Uterus (tissue), 4 donors: Measurements from ENCODE around the gene LRPPRC. TPM values are rescaled to one million over a fixed set of nuclear protein-coding genes. Genes with fewer than 3 reads are reported as not detected.

ENCODE experiments used
- DNase-seq, 2 donors: peaks; one replicate each; pipeline ENCODE4 v3.0.0-alpha.2; 2019 to 2020
- H3K27ac ChIP-seq, 2 donors: fragments of 200-600 bp; sonication (generic); 1 replicate in 1 of 2; 2 replicates in 1 of 2; pipeline ENCODE4 v1.5.1; 2016 to 2018
- H3K27me3 ChIP-seq, 2 donors: fragments of 200-600 bp; sonication (generic); one replicate each; pipeline ENCODE4 v1.5.1; 2018 to 2019; ENCODE audit warnings: control low read depth in 1 of 2
- H3K36me3 ChIP-seq, 2 donors: fragments of 200-600 bp; sonication (generic); one replicate each; pipeline ENCODE4 v1.5.1; 2019; ENCODE audit warnings: control low read depth in 1 of 2
- H3K4me1 ChIP-seq, 2 donors: fragments of 200-600 bp; sonication (generic); one replicate each; pipeline ENCODE4 v1.5.1; 2018 to 2019; ENCODE audit warnings: control low read depth in 1 of 2
- H3K4me3 ChIP-seq, 2 donors: fragments of 200-600 bp; sonication (generic); 1 replicate in 1 of 2; 2 replicates in 1 of 2; pipeline ENCODE4 v1.5.1; 2018 to 2019; ENCODE audit warnings: mild to moderate bottlenecking in 1 of 2
- H3K9me3 ChIP-seq, 2 donors: fragments of 200-600 bp; sonication (generic); one replicate each; pipeline ENCODE4 v1.5.1; 2019; ENCODE audit warnings: control low read depth in 1 of 2
- CTCF ChIP-seq, 4 experiments: fragments of 200-600 bp in 2 of 4; fragments of 450-650 bp in 2 of 4; sonication (generic) in 2 of 4; IDR thresholded peaks; one replicate each; pipeline ENCODE4 v1.5.1; 2016 to 2019; ENCODE audit warnings: antibody characterized with exemption in 4 of 4, mild to moderate bottlenecking in 2 of 4, moderate library complexity in 1 of 4
- POLR2A ChIP-seq, 2 donors: fragments of 450-650 bp; IDR thresholded peaks; one replicate each; pipeline ENCODE4 v1.6.1; 2016; ENCODE audit warnings: antibody characterized with exemption in 2 of 2, mild to moderate bottlenecking in 1 of 2, moderate library complexity in 1 of 2
- intact Hi-C: fragments of 100-400 bp; cut with DNase I; formaldehyde crosslinking; loops from one replicate; pipeline ENCODE4 v1.15.1; 2023; ENCODE audit warnings: low total_unique reads
- total RNA-seq, 4 donors: library from RNA; depleted of rRNA in 3 of 4; stranded (reverse); fragments of >200 nt in 3 of 4; gene quantifications; one replicate each; pipeline versions ENCODE4 v1.1.0 to v1.2.4, GENCODE V29; 2014 to 2023
- donor health status: DM: yes; HTN: yes; CAD: no.

LRPPRC gene
- total RNA-seq, 4 donors from 2014 or later = 39.7 to 99.1 (median 71.6) TPM

GRCh38 chr2:43998263-43998662, 2.5 kb upstream of the LRPPRC start:
- Histone ChIP-seq H3K36me3 (no peaks in the 10 kb centered on the region), H3K4me3 (no peak overlapping the region), H3K4me1 (peaks cover 0 to 9% of the 10 kb centered on the region in 2 donors), H3K9me3 (no peaks in the 10 kb centered on the region), H3K27ac (no peak overlapping the region), H3K27me3 (no peaks in the 10 kb centered on the region)
- no peak for DNase-seq
- no peak for TF ChIP-seq CTCF (IDR thresholded peaks at IDR 0.05)
- no peak for TF ChIP-seq POLR2A (IDR thresholded peaks at IDR 0.05)
- intact Hi-C loops = no loop called here

- H3K4me3 ChIP-seq = no peak overlapping the region
- intact Hi-C loops = no loop called here
- TF ChIP-seq CTCF (IDR thresholded peaks at IDR 0.05) = no peak
- no peak for TF ChIP-seq POLR2A (IDR thresholded peaks at IDR 0.05)
- H3K27me3 ChIP-seq = no peaks in the 10 kb centered on the region
- H3K27ac ChIP-seq = no peak overlapping the region
- H3K9me3 ChIP-seq = no peaks in the 10 kb centered on the region
- peaks cover 0 to 9% of the 10 kb centered on the region in 2 donors for H3K4me1 ChIP-seq
- no peaks in the 10 kb centered on the region for H3K36me3 ChIP-seq
- no peak for DNase-seq
These were observed 2.4 kb downstream of the LRPPRC start for GRCh38 chr2:43993437-43993836.

- H3K4me3 ChIP-seq = no peak overlapping the region
- no peaks in the 10 kb centered on the region for H3K27me3 ChIP-seq
- no peaks in the 10 kb centered on the region for H3K9me3 ChIP-seq
- TF ChIP-seq CTCF (IDR thresholded peaks at IDR 0.05) (no peak), POLR2A (IDR thresholded peaks at IDR 0.05) (no peak)
- intact Hi-C loops = no loop called here
- no peak for DNase-seq
- H3K4me1 ChIP-seq = peaks cover 0 to 3% of the 10 kb centered on the region in 2 donors
- H3K27ac ChIP-seq = no peak overlapping the region
- H3K36me3 ChIP-seq = no peaks in the 10 kb centered on the region
These were observed 6.2 kb downstream of the LRPPRC start for GRCh38 chr2:43989545-43989944.

- no peaks in the 10 kb centered on the region for H3K9me3 ChIP-seq
- no peaks in the 10 kb centered on the region for H3K4me1 ChIP-seq
- no peak for TF ChIP-seq POLR2A (IDR thresholded peaks at IDR 0.05)
- TF ChIP-seq CTCF (IDR thresholded peaks at IDR 0.05) = no peak
- no peaks in the 10 kb centered on the region for H3K27me3 ChIP-seq
- no peak for DNase-seq
- no peaks in the 10 kb centered on the region for H3K36me3 ChIP-seq
- H3K4me3 ChIP-seq = no peak overlapping the region
- no peak overlapping the region for H3K27ac ChIP-seq
- intact Hi-C loops = no loop called here
These were observed 9.2 kb downstream of the LRPPRC start for GRCh38 chr2:43986600-43986999.

GRCh38 chr2:43985359-43985758, 10.4 kb downstream of the LRPPRC start:
- Histone ChIP-seq H3K36me3 (no peaks in the 10 kb centered on the region), H3K4me3 (no peak overlapping the region), H3K4me1 (no peaks in the 10 kb centered on the region), H3K27me3 (no peaks in the 10 kb centered on the region), H3K27ac (no peak overlapping the region), H3K9me3 (no peaks in the 10 kb centered on the region)
- no peak for DNase-seq
- TF ChIP-seq POLR2A (IDR thresholded peaks at IDR 0.05) (no peak), CTCF (IDR thresholded peaks at IDR 0.05) (no peak)
- intact Hi-C loops = no loop called here
